Ecto neural progenitor cell (in vitro differentiated cells): ENCODE results near the gene ZSWIM5.
"Not testable (repeated sequence)": the region's sequence is repeated elsewhere in the genome, so short reads cannot be mapped to it uniquely, and the experiment has no call there.

Source experiments
- DNase-seq: peaks from one replicate; pipeline ENCODE4 v3.0.0-alpha.2; 2018; ENCODE audit warnings: low spot score

Gene ZSWIM5

GRCh38 chr1:45205910-45206721, at the start of gene ZSWIM5:
Gene ZSWIM5 (minus strand): TSS chr1:45206605. CDS start chr1:45206350, 255 bp downstream.
- peak; percentile 84 for DNase-seq

GRCh38 chr1:45254490-45254889, 48.1 kb upstream of the ZSWIM5 start:
- DNase-seq: no peak

DNA sequence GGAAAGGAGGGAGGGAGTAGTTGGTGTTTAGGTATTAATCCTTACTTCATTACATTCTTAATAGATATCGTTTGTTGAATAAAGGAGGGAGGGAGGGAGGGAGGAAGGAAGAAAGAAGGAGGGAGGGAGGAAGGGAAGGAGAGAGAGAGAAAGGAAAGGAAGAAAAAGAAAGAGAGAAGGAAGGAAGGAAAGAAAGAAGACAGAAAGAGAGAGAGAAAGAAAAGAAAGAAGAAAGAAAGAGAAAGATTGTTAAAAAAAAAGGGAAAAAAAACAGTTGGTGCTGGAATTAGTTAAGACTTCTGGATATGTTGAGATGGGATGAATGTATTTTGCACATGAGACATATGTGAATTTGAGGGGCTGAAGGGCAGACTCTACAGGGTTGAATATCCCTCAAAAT, 44.1 kb upstream of the ZSWIM5 start:
- no peak for DNase-seq

DNA sequence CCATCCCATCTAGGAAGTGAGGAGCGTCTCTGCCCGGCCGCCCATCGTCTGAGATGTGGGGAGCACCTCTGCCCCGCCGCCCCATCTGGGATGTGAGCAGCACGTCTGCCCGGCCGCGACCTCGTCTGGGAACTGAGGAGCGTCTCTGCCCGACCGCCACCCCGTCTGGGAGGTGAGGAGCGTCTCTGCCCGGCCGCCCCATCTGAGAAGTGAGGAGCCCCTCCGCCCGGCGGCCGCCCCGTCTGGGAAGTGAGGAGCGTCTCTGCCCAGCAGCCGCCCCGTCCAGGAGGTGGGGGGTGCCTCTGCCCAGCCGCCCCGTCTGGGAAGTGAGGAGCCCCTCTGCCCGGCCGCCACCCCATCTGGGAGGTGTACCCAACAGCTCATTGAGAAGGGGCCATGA, 41.6 kb upstream of the ZSWIM5 start:
- DNase-seq: not testable (repeated sequence)

DNA sequence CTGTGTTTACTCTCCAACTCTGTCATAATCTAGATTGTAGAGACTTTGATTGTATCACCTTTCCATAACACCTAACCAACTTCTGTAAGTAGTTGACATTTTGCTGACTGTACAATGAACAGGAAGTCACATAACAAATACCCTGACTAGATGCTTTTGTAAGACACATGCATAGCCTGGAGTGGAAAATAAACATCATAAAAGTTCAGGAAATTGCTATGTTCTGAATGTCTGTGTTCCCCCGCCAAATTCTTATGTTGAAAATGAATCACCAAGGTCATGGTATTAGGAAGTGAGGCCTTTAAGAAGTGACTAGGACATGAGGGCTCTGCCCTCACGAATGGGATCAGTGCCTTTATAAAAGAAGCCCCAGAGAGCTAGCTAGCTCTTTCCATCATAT, 40.4 kb upstream of the ZSWIM5 start:
- DNase-seq: no peak

DNA sequence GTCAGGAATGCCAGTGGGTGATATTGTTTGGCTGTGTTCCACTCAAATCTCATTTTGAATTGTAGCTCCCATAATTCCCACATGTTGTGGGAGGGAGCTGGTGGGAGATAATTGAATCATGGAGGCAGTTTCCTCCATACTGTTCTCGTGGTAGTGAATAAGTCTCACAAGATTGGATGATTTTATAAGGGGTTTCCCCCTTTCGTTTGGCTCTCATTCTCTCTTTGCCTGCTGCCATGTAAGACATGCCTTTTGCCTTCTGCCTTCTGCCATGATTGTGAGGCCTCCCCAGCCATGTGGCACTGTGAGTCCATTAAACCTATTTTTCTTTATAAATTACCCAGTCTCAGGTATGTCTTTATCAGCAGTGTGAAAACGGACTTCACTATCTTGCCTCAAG, 40.0 kb upstream of the ZSWIM5 start:
- DNase-seq: not testable (repeated sequence)

DNA sequence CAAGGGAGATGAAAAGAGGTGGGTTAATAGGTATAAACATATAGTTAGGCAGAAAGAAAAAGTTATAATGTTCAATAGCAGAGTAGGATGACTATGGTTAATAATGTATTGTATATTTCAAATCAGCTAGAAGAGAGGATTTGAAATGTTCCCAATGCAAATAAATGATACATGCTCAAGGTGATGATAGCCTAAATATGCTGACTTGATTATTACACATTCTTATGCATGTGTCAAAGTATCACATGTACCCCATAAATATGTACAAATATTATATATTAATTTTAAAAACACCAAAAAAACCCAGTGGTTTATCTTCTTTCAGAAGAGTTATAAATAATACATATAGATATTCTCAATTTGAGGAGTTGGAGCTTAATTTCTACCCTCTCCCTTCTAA, 38.3 kb upstream of the ZSWIM5 start:
- DNase-seq: no peak

- DNase-seq: no peak
These were observed 37.3 kb upstream of the ZSWIM5 start for GRCh38 chr1:45243476-45244343.

- no peak for DNase-seq
These were observed 32.4 kb upstream of the ZSWIM5 start for GRCh38 chr1:45238846-45239245.

DNA sequence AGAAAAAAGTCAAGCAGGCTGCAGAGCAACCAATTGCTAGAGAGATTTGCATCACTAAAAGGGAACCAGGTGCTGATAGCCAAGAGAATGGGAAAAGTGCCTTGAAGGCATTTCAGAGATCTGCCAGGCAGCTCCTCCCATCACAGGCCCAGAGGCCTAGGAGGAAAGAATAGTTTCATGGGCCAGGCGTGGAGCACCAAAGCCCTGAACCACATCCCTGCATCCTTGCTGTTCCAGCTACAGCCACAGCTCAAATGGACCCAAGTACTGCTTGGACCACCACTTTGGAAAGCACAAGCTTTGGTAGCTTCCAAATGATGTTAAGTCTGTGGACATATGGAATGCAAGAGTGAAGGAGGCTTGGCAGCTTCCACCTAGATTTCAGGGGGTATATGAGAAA, 29.7 kb upstream of the ZSWIM5 start:
- no peak for DNase-seq

GRCh38 chr1:45230537-45230936, 24.1 kb upstream of the ZSWIM5 start:
- DNase-seq: no peak

- no peak for DNase-seq
These were observed 19.2 kb upstream of the ZSWIM5 start for GRCh38 chr1:45225598-45225997.

DNA sequence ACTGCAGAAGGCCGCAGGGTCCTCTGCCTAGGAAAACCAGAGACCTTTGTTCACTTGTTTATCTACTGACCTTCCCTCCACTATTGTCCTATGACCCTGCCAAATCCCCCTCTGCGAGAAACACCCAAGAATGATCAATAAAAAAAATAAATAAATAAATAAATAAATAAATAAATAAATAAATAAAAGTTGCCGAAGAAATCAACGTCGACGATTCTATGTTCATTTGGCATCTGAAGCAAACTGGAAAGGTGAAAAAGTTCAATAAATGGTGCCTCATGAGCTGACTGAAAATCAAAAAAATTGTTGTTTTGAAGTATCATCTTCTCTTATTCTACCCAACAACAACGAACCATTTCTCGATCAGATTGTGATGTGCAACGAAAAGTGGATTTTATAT, 17.3 kb upstream of the ZSWIM5 start:
- DNase-seq: not testable (repeated sequence)

DNA sequence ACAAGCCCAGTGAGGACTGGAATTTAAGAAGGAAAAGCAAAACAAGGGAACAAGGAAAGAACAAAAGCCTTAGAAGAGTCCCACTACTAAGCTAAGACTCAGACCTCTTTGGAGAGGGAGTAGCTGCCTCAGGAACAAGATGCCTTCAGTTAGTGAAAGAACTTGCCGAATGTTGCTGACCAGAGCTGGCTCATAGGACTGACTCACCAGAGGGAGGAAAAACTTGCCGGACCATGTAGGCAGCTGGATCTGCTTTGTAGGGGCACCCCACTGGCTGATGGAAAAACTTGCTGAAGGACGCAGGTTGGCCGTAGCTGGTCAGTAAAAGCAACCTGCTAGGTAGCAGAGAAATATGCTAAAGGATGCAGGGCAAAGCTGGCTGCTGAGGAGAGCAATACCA, 15.3 kb upstream of the ZSWIM5 start:
- DNase-seq: no peak

GRCh38 chr1:45216861-45217260, 10.5 kb upstream of the ZSWIM5 start:
- DNase-seq: no peak

GRCh38 chr1:45216200-45216541, 9.8 kb upstream of the ZSWIM5 start:
- no peak for DNase-seq

DNA sequence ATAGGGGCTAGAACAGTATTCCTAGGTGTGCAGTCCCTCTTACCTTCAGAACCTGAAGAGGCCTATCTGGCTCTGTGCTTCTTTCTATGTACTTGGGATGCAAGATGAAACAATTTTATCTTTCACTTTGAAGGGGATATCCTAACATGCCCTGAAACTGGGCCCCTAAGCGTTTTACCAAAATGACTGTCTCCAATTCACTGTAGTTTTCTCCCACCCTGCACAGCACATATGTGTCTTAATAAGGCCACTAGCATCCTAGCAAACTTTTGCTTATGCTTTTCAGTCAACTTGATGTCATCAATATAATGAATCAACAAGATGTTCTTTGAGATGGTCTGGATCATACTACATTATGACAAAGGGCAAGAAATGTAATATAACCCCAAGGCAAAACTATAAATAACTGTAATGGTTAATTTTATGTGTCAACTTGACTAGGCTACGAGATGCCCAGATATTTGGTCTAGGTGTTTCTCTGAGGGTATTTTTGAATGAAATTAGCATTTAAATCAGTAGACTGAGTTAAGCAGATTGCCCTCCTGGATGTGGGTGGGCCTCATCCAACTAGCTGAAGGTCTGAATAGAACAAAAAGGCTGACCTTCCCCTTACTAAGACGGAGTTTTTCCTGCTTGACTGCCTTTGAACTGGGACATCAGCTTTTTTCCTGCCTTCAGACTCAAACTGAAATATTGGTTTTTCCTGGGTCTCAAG, 9.2 kb upstream of the ZSWIM5 start:
- no peak for DNase-seq

- no peak for DNase-seq
These were observed 7.5 kb upstream of the ZSWIM5 start for GRCh38 chr1:45213892-45214291.

DNA sequence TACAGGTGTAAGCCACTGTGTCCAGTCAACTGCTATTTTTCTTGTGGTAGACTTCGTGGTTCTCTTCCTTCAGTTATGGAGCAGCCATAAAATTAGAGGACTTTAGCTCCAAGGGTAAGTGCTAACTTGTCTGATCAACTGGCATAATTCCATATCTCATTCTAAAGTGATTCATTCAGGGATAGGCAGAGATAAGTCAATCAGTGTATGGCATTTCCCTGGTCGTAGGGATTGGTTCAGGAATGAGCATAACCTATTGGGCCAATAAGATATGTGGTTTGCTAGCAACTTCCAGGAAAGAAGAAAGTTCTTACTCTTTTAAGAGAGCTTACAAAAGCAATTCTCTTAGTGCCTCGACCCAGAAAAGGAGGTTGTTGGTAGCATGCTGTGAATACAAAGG, 4.7 kb upstream of the ZSWIM5 start:
- no peak for DNase-seq

GRCh38 chr1:45206808-45207623, 611 bp upstream of the ZSWIM5 start:
- DNase-seq: no peak

DNA sequence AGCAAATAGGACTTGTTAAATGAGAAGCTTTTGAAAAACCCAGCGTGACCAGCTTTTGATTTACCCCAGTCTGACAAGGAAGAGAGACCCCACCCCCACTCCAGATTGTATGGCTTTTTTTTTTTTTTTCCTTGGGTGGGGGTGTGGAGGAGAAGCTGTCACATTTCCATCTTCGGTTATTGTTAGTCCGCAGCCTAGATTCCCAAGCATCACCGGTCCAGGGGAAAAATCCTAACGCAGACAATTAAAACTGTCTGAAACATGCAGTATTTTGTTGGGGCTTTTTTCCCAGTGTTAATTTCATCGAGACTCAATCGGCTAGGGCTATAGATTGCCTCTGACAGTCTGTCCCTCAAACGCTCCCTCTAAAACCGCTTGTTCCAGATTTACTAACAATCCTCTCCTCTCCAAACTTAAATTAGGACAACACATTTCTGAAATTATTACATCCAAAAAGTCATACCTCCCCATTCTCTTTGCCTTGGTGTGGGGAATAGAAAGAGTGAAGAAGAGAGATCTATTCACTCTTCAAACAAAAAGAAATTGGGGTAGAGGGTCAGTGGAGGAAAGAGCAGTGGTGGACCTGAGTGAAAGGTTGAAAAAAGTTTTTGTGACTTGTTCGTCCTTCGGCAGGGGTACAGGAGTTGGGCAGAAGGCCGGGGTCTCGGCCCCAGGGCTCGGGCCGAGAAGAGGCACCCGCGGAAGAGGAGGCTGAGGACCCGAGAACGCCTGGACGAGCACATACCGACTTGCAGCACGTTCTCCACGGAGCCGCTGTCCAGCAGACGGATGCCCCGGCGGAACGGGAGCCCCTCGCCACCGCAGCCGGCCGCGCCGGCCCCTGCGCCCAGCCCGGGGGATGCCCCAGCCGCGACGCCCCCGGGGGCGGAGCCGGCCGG, 1.1 kb downstream of the ZSWIM5 start:
- DNase-seq: peak; percentile 80
